OCI-LY1 (cell line): Measurements from ENCODE around the gene CARD10.

Experiments
- H2AFZ ChIP-seq: fragments of 200-600 bp; sonication (generic), shearing (Covaris generic); 2 replicates; pipeline ENCODE4 v1.6.0; 2014; ENCODE audit warnings: antibody characterized with exemption, mild to moderate bottlenecking, low read length
- H3F3A ChIP-seq: fragments of 200-600 bp; sonication (generic), shearing (Covaris generic); 2 replicates; pipeline ENCODE4 v1.6.0; 2014; ENCODE audit warnings: mild to moderate bottlenecking, antibody characterized with exemption, low read length, moderate library complexity; ENCODE audit not compliant: insufficient read depth
- H3K27ac ChIP-seq: fragments of 200-600 bp; sonication (generic); 2 replicates; pipeline ENCODE4 v1.5.1; 2014; ENCODE audit warnings: low read length, mixed run types, mild to moderate bottlenecking, low read depth; ENCODE audit not compliant: poor library complexity, severe bottlenecking
- H3K27me3 ChIP-seq: fragments of 200-600 bp; sonication (generic); 2 replicates; pipeline ENCODE4 v1.6.0; 2014; ENCODE audit warnings: antibody characterized with exemption, mild to moderate bottlenecking, low read length, moderate library complexity; ENCODE audit not compliant: insufficient read depth
- H3K36me3 ChIP-seq: fragments of 200-600 bp; sonication (generic); 2 replicates; pipeline ENCODE4 v1.6.1; 2014; ENCODE audit warnings: mild to moderate bottlenecking, antibody characterized with exemption, low read length, moderate library complexity, mixed read lengths; ENCODE audit not compliant: insufficient read depth
- H3K4me1 ChIP-seq: fragments of 200-600 bp; sonication (generic); 2 replicates; pipeline ENCODE4 v1.5.1; 2014; ENCODE audit warnings: mild to moderate bottlenecking, low read length, moderate library complexity; ENCODE audit not compliant: insufficient read depth, severe bottlenecking
- H3K4me2 ChIP-seq: fragments of 200-600 bp; sonication (generic), shearing (Covaris generic); 2 replicates; pipeline ENCODE4 v1.6.1; 2014; ENCODE audit warnings: low read length
- H3K4me3 ChIP-seq: fragments of 200-600 bp; sonication (generic); 2 replicates; pipeline ENCODE4 v1.5.1; 2014; ENCODE audit warnings: low read length, low read depth, mild to moderate bottlenecking, mixed read lengths; ENCODE audit not compliant: poor library complexity, severe bottlenecking
- H3K79me2 ChIP-seq: fragments of 200-600 bp; shearing (Covaris generic); 2 replicates; pipeline ENCODE4 v1.6.1; 2016; ENCODE audit warnings: mixed run types, low read length, mixed read lengths; ENCODE audit not compliant: insufficient read depth
- H3K9ac ChIP-seq: fragments of 200-600 bp; sonication (generic), shearing (Covaris generic); 2 replicates; pipeline ENCODE4 v1.6.1; 2014; ENCODE audit warnings: mild to moderate bottlenecking, low read length, mixed read lengths
- H3K9me2 ChIP-seq: fragments of 200-600 bp; sonication (generic), shearing (Covaris generic); 2 replicates; pipeline ENCODE4 v1.6.1; 2014; ENCODE audit warnings: low read depth, mild to moderate bottlenecking, low read length, mixed read lengths
- H3K9me3 ChIP-seq: fragments of 200-600 bp; shearing (Covaris generic); 2 replicates; pipeline ENCODE4 v1.6.1; 2014; ENCODE audit warnings: low read length, mixed read lengths
- H4K20me1 ChIP-seq: fragments of 200-600 bp; sonication (generic), shearing (Covaris generic); 2 replicates; pipeline ENCODE4 v1.6.0; 2016; ENCODE audit warnings: mild to moderate bottlenecking, low read length; ENCODE audit not compliant: insufficient read depth
- EZH2 ChIP-seq: fragments of 200-600 bp; sonication (generic), shearing (Covaris generic); IDR thresholded peaks from 2 replicates; pipeline ENCODE4 v1.8.0; 2017; ENCODE audit warnings: borderline replicate concordance, mixed run types, mild to moderate bottlenecking, antibody characterized with exemption, low read length, moderate library complexity, mixed read lengths
- TF ChIP-seq, protein P1 (sequence below): fragments of 200-600 bp; sonication (generic), shearing (Covaris generic); IDR thresholded peaks from 2 replicates; pipeline ENCODE4 v1.5.1; 2017; ENCODE audit warnings: mild to moderate bottlenecking, antibody characterized with exemption, low read length, moderate library complexity, mixed read lengths

Gene CARD10

DNA sequence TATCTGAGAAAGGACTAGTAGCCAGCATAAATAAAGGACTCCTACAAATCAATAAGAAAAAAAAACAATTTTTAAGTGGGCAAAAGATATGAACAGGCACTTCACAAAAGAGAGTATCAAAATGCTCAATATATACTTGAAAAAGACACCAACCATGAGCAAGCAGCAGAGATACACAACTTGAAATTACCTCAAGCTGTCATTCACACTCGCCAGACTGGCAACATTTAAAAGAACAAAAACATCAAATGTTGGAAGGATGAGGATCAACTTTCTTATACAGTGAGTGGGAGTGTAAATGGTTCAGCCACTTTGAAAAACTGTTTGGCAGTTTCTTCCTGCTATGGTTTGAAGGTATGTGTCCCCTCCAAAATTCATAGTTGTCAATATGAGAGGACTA lies 68.0 kb downstream of the CARD10 start:
- H3K79me2 ChIP-seq = no peaks in the 10 kb centered on the region
- no peak overlapping the region for H2AFZ ChIP-seq
- no peak overlapping the region for H3K27ac ChIP-seq
- H3F3A ChIP-seq = no peaks in the 10 kb centered on the region
- H3K9ac ChIP-seq = no peak overlapping the region
- no peak for TF ChIP-seq EZH2
- TF ChIP-seq, protein P1, sequence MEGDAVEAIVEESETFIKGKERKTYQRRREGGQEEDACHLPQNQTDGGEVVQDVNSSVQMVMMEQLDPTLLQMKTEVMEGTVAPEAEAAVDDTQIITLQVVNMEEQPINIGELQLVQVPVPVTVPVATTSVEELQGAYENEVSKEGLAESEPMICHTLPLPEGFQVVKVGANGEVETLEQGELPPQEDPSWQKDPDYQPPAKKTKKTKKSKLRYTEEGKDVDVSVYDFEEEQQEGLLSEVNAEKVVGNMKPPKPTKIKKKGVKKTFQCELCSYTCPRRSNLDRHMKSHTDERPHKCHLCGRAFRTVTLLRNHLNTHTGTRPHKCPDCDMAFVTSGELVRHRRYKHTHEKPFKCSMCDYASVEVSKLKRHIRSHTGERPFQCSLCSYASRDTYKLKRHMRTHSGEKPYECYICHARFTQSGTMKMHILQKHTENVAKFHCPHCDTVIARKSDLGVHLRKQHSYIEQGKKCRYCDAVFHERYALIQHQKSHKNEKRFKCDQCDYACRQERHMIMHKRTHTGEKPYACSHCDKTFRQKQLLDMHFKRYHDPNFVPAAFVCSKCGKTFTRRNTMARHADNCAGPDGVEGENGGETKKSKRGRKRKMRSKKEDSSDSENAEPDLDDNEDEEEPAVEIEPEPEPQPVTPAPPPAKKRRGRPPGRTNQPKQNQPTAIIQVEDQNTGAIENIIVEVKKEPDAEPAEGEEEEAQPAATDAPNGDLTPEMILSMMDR = no peak
- H3K4me2 ChIP-seq = no peak overlapping the region
- H4K20me1 ChIP-seq = no peaks in the 10 kb centered on the region
- H3K36me3 ChIP-seq = no peaks in the 10 kb centered on the region; the same call in 1 of the 2 replicates
- H3K9me3 ChIP-seq = peaks cover 5% of the 10 kb centered on the region; the same call in 1 of the 2 replicates
- peaks cover 9% of the 10 kb centered on the region for H3K27me3 ChIP-seq
- no peak overlapping the region for H3K4me3 ChIP-seq
- H3K4me1 ChIP-seq = no peaks in the 10 kb centered on the region
- H3K9me2 ChIP-seq = no peaks in the 10 kb centered on the region

DNA sequence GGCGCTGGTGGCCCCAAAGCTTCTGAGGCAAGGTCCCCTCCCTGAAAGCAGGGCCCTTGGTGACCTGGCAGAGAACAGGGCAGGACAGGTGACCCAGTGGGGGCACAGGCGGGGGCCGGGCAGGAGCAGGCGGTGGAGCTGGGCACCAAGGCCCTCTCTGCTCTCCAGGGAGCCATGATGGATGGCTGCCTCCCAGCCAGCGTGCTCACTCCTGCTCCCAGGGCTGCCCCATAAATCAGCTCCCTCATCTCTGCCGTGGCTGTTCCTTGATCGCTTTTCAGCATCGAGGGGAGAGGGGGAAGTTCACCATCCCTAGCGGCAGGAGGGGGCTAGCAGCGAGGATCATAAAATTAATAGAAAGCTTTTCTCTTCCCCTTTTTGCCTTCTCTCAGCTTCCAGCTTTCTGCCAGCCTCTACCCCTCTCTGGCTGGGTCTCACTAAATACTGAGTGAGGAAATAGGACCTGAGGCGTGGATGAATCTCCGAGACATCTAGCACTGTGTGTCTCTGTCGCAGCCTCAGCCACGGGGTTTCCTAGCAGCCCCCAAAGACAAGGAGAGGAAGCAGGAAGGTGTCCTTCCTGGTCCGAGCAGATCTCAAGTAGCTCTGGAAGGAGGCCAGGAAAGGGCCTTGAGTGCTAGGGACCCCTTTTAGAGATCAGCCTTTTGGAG lies 69.7 kb downstream of the CARD10 start:
- TF ChIP-seq, protein P1 = no peak
- no peak for TF ChIP-seq EZH2
- Histone ChIP-seq H2AFZ (no peak overlapping the region), H3K4me1 (no peaks in the 10 kb centered on the region), H3K79me2 (no peaks in the 10 kb centered on the region), H3K9ac (no peak overlapping the region), H4K20me1 (no peaks in the 10 kb centered on the region), H3K4me2 (no peak overlapping the region), H3K9me2 (no peaks in the 10 kb centered on the region), H3K27me3 (peaks cover 9% of the 10 kb centered on the region), H3K4me3 (no peak overlapping the region), H3K27ac (no peak overlapping the region), H3K9me3 (peaks cover 5% of the 10 kb centered on the region; the same call in 1 of the 2 replicates), H3F3A (no peaks in the 10 kb centered on the region), H3K36me3 (no peaks in the 10 kb centered on the region; the same call in 1 of the 2 replicates)

DNA sequence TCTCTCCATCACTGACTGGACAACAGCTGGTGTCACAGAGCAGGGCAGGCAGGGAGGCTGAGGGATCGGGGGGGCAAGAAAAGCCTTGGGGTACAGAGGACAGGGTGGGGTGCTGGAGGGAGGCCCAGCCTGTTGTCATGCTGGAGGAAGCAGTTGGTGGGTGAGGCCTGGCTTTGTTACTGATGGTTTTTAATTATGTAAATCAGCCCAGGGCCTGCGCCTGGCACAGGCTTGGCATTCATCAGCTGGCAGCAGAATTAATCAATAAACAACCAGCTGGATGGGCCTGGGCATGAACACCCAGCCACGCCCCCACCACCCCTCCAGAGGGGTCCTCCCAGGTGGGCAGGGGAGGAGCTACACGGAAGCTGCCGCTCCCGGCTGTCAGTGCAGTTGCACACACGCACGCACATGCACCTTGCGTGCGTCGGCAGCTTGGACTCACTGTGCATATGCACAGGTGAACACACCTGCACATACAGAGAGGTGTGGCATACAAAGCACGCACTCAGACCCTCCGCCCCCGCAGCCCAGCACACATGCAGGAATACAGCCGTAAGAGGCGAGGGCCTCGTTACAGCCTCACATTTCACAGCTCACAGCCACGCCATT lies 70.6 kb downstream of the CARD10 start:
- Histone ChIP-seq H3K9ac (no peak overlapping the region), H2AFZ (no peak overlapping the region), H3K4me3 (no peak overlapping the region), H3K4me2 (no peak overlapping the region), H3K36me3 (no peaks in the 10 kb centered on the region; the same call in 1 of the 2 replicates), H4K20me1 (no peaks in the 10 kb centered on the region), H3K79me2 (no peaks in the 10 kb centered on the region), H3K9me2 (no peaks in the 10 kb centered on the region), H3K27ac (no peak overlapping the region), H3F3A (no peaks in the 10 kb centered on the region), H3K4me1 (no peaks in the 10 kb centered on the region), H3K27me3 (peaks cover 9% of the 10 kb centered on the region), H3K9me3 (peaks cover 5% of the 10 kb centered on the region; the same call in 1 of the 2 replicates)
- no peak for TF ChIP-seq EZH2
